ENCODE results near the gene PLG.
"Not testable (repeated sequence)": the region's sequence is repeated elsewhere in the genome, so short reads cannot be mapped to it uniquely, and the experiment has no call there.

The PLG gene

DNA sequence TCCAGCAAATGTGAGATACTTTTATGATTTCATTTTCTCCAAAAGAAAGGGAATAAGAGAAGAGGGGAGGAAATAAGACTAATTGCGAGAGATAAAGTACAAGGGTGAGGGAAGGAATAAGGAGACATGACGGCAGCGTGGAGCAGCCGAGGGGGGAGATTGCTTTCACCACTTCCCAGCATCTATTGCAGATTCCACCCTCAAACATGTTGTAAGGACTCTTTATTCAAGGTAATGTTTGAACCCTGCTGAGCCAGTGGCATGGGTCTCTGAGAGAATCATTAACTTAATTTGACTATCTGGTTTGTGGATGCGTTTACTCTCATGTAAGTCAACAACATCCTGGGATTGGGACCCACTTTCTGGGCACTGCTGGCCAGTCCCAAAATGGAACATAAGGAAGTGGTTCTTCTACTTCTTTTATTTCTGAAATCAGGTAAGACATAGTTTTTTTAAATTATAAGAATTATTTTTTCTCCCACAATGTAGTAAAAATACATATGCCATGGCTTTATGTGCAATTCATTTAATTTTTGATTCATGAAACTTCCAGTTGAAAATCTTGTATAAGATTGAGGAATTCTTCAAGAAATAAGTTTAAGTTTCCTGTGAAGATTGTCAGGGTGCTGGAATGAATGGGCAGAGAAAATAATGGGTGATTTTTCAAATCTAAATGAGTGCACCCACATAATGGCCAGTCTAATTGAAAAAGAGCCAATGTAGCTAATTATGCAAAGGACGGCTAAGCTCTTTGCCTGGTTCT is at the start of gene PLG:
TSS of gene PLG (plus strand) at position 327 of the 763 bp plus-strand sequence. CDS start at position 388, 61 bp downstream.
- H3K9me3 ChIP-seq (ENCODE audit: insufficient read depth, low read length); H3K4me2 ChIP-seq (ENCODE audit: low read depth, low read length, poor library complexity, severe bottlenecking); H3K36me3 ChIP-seq (ENCODE audit: low read length); H2AFZ ChIP-seq (ENCODE audit: low read depth, low read length, severe bottlenecking); H4K20me1 ChIP-seq (ENCODE audit: low read depth, low read length); H3K27me3 ChIP-seq (ENCODE audit: low read length); H3K27ac ChIP-seq (ENCODE audit: low read depth, low read length); H3K4me3 ChIP-seq (ENCODE audit: insufficient read depth, low read length, poor library complexity, severe bottlenecking); H3F3A ChIP-seq (ENCODE audit: insufficient read depth); H3K9me2 ChIP-seq (replicated peaks; ENCODE audit: insufficient read depth, low read length); H3K9ac ChIP-seq (ENCODE audit: low read length); H3K79me2 ChIP-seq (ENCODE audit: insufficient read depth, low read length): not testable (repeated sequence)

DNA sequence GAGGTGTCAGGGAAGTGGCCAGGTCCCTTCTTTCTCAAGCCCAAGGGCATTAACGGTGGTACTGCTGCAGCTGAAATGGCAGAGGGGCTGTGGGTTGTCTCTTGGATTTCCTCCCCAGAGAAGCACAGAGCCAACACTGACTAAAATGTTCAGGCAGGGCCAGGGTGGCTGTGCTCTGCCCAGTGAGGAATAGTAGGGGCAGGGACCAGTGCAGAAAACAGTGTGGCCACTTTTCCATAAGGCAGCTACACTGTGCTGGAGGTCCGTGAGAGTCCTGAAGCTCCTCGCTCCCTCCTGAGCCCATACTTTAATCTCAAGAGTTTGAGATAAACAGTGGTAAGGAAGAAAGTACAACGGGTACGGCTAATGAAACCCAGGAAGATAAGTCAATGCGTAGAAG is 42.5 kb upstream of the PLG start:
- H3K27ac ChIP-seq (ENCODE audit: low read depth, low read length), result no peak overlapping the region
- no peaks in the 10 kb centered on the region for H3F3A ChIP-seq (ENCODE audit: insufficient read depth)
- no peaks in the 10 kb centered on the region for H3K36me3 ChIP-seq (ENCODE audit: low read length)
- TF ChIP-seq CTCF (IDR thresholded peaks at IDR 0.05; ENCODE audit: insufficient read depth, low read length, poor library complexity, severe bottlenecking), result no peak
- no peak for TF ChIP-seq EZH2phosphoT487 (conservative IDR thresholded peaks at IDR 0.05; ENCODE audit: low read length)
- no peak overlapping the region for H2AFZ ChIP-seq (ENCODE audit: low read depth, low read length, severe bottlenecking)
- H3K4me2 ChIP-seq (ENCODE audit: low read depth, low read length, poor library complexity, severe bottlenecking), result no peak overlapping the region
- no peak overlapping the region for H3K4me3 ChIP-seq (ENCODE audit: insufficient read depth, low read length, poor library complexity, severe bottlenecking)
- H3K9me2 ChIP-seq (replicated peaks; ENCODE audit: insufficient read depth, low read length), result no peaks in the 10 kb centered on the region
- no peaks in the 10 kb centered on the region for H3K27me3 ChIP-seq (ENCODE audit: low read length)
- no peaks in the 10 kb centered on the region for H3K79me2 ChIP-seq (ENCODE audit: insufficient read depth, low read length)
- H3K9me3 ChIP-seq (ENCODE audit: insufficient read depth, low read length), result no peaks in the 10 kb centered on the region
- no peak overlapping the region for H3K9ac ChIP-seq (ENCODE audit: low read length)
- H4K20me1 ChIP-seq (ENCODE audit: low read depth, low read length), result no peaks in the 10 kb centered on the region

GRCh38 chr6:160661216-160661615 is 40.8 kb upstream of the PLG start:
- Histone ChIP-seq H4K20me1 (ENCODE audit: low read depth, low read length) (no peaks in the 10 kb centered on the region), H3K9me3 (ENCODE audit: insufficient read depth, low read length) (no peaks in the 10 kb centered on the region), H3K9ac (ENCODE audit: low read length) (no peak overlapping the region), H3F3A (ENCODE audit: insufficient read depth) (no peaks in the 10 kb centered on the region), H3K27me3 (ENCODE audit: low read length) (no peaks in the 10 kb centered on the region), H3K4me2 (ENCODE audit: low read depth, low read length, poor library complexity, severe bottlenecking) (no peak overlapping the region), H2AFZ (ENCODE audit: low read depth, low read length, severe bottlenecking) (no peak overlapping the region), H3K4me3 (ENCODE audit: insufficient read depth, low read length, poor library complexity, severe bottlenecking) (no peak overlapping the region), H3K79me2 (ENCODE audit: insufficient read depth, low read length) (no peaks in the 10 kb centered on the region), H3K36me3 (ENCODE audit: low read length) (no peaks in the 10 kb centered on the region), H3K27ac (ENCODE audit: low read depth, low read length) (no peak overlapping the region), H3K9me2 (replicated peaks; ENCODE audit: insufficient read depth, low read length) (no peaks in the 10 kb centered on the region)
- TF ChIP-seq CTCF (IDR thresholded peaks at IDR 0.05; ENCODE audit: insufficient read depth, low read length, poor library complexity, severe bottlenecking) (no peak), EZH2phosphoT487 (conservative IDR thresholded peaks at IDR 0.05; ENCODE audit: low read length) (no peak)

GRCh38 chr6:160662429-160662828 is 39.6 kb upstream of the PLG start:
- H3K36me3 ChIP-seq (ENCODE audit: low read length), result no peaks in the 10 kb centered on the region
- no peaks in the 10 kb centered on the region for H3K9me3 ChIP-seq (ENCODE audit: insufficient read depth, low read length)
- TF ChIP-seq EZH2phosphoT487 (conservative IDR thresholded peaks at IDR 0.05; ENCODE audit: low read length) (no peak), CTCF (IDR thresholded peaks at IDR 0.05; ENCODE audit: insufficient read depth, low read length, poor library complexity, severe bottlenecking) (no peak)
- no peak overlapping the region for H3K27ac ChIP-seq (ENCODE audit: low read depth, low read length)
- H3K79me2 ChIP-seq (ENCODE audit: insufficient read depth, low read length), result no peaks in the 10 kb centered on the region
- no peak overlapping the region for H3K9ac ChIP-seq (ENCODE audit: low read length)
- no peak overlapping the region for H3K4me3 ChIP-seq (ENCODE audit: insufficient read depth, low read length, poor library complexity, severe bottlenecking)
- no peak overlapping the region for H2AFZ ChIP-seq (ENCODE audit: low read depth, low read length, severe bottlenecking)
- H3K27me3 ChIP-seq (ENCODE audit: low read length), result no peaks in the 10 kb centered on the region
- H3K9me2 ChIP-seq (replicated peaks; ENCODE audit: insufficient read depth, low read length), result no peaks in the 10 kb centered on the region
- no peaks in the 10 kb centered on the region for H3F3A ChIP-seq (ENCODE audit: insufficient read depth)
- no peaks in the 10 kb centered on the region for H4K20me1 ChIP-seq (ENCODE audit: low read depth, low read length)
- H3K4me2 ChIP-seq (ENCODE audit: low read depth, low read length, poor library complexity, severe bottlenecking), result no peak overlapping the region
